ENCODE measurements around the gene CHRDL2. TPM values are rescaled to one million over a fixed set of nuclear protein-coding genes. Genes with fewer than 3 reads are reported as not detected.

CHRDL2 gene
- polyA plus RNA-seq, 1 of the 3 experiments (the other 2 are of a cell fraction), result not detected

DNA sequence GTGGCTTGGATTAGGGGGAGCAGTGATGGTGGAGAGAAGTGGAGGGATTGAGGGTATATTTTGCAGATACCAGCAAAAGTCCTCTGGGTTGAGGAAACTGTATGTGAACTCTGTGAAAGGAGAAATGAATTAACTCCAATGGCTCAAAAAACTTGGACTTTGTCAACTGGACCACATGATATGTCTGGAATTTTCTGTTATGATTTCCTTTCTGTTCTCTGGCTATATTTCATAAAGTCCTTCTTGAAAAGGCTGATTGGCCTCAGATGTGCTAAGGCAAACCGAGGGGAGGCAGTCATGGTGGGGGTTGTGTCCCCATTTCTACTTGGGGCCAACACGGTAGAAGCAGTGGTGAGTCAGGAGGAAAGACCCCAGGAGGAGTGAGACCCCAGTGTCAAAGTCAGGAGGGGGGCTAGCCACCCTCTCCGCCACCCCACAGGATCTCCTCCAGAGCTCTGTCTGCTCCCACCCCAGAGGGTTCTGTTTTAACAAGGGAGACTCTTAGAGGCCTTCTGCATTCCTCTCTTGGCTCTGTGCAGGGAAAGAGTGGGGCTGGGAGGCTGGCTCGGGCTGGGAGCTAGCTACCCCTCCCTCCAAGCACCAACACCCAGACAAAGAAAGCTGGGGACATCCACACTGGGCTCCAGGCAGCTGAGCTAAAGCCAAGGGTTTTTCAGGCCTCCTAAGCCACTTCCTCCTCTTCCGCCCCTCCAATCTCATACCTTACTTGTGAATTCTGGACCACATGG, 13.8 kb downstream of the CHRDL2 start:
- H3F3A ChIP-seq (replicated peaks; ENCODE audit: insufficient read depth), result no peaks in the 10 kb centered on the region
- CTCF ChIA-PET, result interaction anchor here (2.1 to 3.5 kb wide), 2 partner anchors 9 to 15 kb away, joined by 12 to 14 read pairs; no protein-coding TSS in a partner anchor
- H4K20me1 ChIP-seq (ENCODE audit: insufficient read depth), result no peaks in the 10 kb centered on the region
- no peaks in the 10 kb centered on the region for H3K4me1 ChIP-seq (ENCODE audit: control insufficient read depth in 1 of 2, insufficient read depth in 2 of 2, low read depth in 1 of 2, low read length in 1 of 2)
- H3K4me3 ChIP-seq (ENCODE audit: low read depth in 2 of 2, low read length in 1 of 2), result no peak overlapping the region
- POLR2A ChIA-PET, result no interaction called here
- H3K27ac ChIP-seq (ENCODE audit: low read depth in 2 of 2, low read length in 1 of 2), result no peak overlapping the region
- H2AFZ ChIP-seq (ENCODE audit: low read depth), result no peak overlapping the region
- no peak overlapping the region for H3K9ac ChIP-seq
- no peak overlapping the region for H3K4me2 ChIP-seq
- no peaks in the 10 kb centered on the region for H3K79me2 ChIP-seq (ENCODE audit: insufficient read depth)
- no peaks in the 10 kb centered on the region for H3K27me3 ChIP-seq (ENCODE audit: insufficient read depth)
- no peaks in the 10 kb centered on the region for H3K9me2 ChIP-seq
- TF ChIP-seq NRF1 (IDR thresholded peaks at IDR 0.05; ENCODE audit: low read depth, low read length) (no peak), TCF12 (IDR thresholded peaks at IDR 0.05) (no peak), RAD21 (IDR thresholded peaks at IDR 0.05; ENCODE audit: low read length) (no peak), RCOR1 (IDR thresholded peaks at IDR 0.05; ENCODE audit: low read length) (no peak), RFX5 (IDR thresholded peaks at IDR 0.05; ENCODE audit: low read length) (no peak), MEF2A (IDR thresholded peaks at IDR 0.05; ENCODE audit: borderline replicate concordance, low read depth) (no peak), YY1 (IDR thresholded peaks at IDR 0.05; ENCODE audit: low read depth) (no peak)
- TF ChIP-seq, protein P1, sequence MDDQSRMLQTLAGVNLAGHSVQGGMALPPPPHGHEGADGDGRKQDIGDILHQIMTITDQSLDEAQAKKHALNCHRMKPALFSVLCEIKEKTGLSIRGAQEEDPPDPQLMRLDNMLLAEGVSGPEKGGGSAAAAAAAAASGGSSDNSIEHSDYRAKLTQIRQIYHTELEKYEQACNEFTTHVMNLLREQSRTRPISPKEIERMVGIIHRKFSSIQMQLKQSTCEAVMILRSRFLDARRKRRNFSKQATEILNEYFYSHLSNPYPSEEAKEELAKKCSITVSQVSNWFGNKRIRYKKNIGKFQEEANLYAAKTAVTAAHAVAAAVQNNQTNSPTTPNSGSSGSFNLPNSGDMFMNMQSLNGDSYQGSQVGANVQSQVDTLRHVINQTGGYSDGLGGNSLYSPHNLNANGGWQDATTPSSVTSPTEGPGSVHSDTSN (IDR thresholded peaks at IDR 0.05), result no peak
- DNase-seq, result no peak
- H3K9me3 ChIP-seq, result no peaks in the 10 kb centered on the region
- WGBS (ENCODE audit: low lambda C conversion rate), result 67% methylated on average over 5 of the region's 5 CpGs
- H3K36me3 ChIP-seq (replicated peaks in 1 of 2; ENCODE audit: control insufficient read depth in 1 of 2, insufficient read depth in 2 of 2, low read length in 1 of 2), result no peaks in the 10 kb centered on the region

GRCh38 chr11:74714904-74715303, 16.3 kb downstream of the CHRDL2 start:
- no peaks in the 10 kb centered on the region for H4K20me1 ChIP-seq (ENCODE audit: insufficient read depth)
- ChIA-PET CTCF (interaction anchor here (1.2 to 3.5 kb wide), 3 partner anchors 11 to 12 kb away, joined by 3 to 14 read pairs (median 8); no protein-coding TSS in a partner anchor), POLR2A (no interaction called here)
- H3K27ac ChIP-seq (ENCODE audit: low read depth in 2 of 2, low read length in 1 of 2), result no peak overlapping the region
- DNase-seq, result no peak
- no peak overlapping the region for H3K4me3 ChIP-seq (ENCODE audit: low read depth in 2 of 2, low read length in 1 of 2)
- no peak overlapping the region for H2AFZ ChIP-seq (ENCODE audit: low read depth)
- H3K9me3 ChIP-seq, result no peaks in the 10 kb centered on the region
- H3K79me2 ChIP-seq (ENCODE audit: insufficient read depth), result no peaks in the 10 kb centered on the region
- H3F3A ChIP-seq (replicated peaks; ENCODE audit: insufficient read depth), result no peaks in the 10 kb centered on the region
- H3K9ac ChIP-seq, result no peak overlapping the region
- no peak for TF ChIP-seq RFX5 (IDR thresholded peaks at IDR 0.05; ENCODE audit: low read length)
- no peak for TF ChIP-seq EZH2phosphoT487 (IDR thresholded peaks at IDR 0.05; ENCODE audit: borderline replicate concordance, low read depth)
- no peak for TF ChIP-seq YY1 (IDR thresholded peaks at IDR 0.05; ENCODE audit: low read depth)
- TF ChIP-seq FOXM1 (IDR thresholded peaks at IDR 0.05; ENCODE audit: low read depth), result no peak
- TF ChIP-seq, protein P2, sequence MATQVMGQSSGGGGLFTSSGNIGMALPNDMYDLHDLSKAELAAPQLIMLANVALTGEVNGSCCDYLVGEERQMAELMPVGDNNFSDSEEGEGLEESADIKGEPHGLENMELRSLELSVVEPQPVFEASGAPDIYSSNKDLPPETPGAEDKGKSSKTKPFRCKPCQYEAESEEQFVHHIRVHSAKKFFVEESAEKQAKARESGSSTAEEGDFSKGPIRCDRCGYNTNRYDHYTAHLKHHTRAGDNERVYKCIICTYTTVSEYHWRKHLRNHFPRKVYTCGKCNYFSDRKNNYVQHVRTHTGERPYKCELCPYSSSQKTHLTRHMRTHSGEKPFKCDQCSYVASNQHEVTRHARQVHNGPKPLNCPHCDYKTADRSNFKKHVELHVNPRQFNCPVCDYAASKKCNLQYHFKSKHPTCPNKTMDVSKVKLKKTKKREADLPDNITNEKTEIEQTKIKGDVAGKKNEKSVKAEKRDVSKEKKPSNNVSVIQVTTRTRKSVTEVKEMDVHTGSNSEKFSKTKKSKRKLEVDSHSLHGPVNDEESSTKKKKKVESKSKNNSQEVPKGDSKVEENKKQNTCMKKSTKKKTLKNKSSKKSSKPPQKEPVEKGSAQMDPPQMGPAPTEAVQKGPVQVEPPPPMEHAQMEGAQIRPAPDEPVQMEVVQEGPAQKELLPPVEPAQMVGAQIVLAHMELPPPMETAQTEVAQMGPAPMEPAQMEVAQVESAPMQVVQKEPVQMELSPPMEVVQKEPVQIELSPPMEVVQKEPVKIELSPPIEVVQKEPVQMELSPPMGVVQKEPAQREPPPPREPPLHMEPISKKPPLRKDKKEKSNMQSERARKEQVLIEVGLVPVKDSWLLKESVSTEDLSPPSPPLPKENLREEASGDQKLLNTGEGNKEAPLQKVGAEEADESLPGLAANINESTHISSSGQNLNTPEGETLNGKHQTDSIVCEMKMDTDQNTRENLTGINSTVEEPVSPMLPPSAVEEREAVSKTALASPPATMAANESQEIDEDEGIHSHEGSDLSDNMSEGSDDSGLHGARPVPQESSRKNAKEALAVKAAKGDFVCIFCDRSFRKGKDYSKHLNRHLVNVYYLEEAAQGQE (IDR thresholded peaks at IDR 0.05; ENCODE audit: low read depth, low read length), result no peak
- no peak for TF ChIP-seq ELF1 (IDR thresholded peaks at IDR 0.05)
- no peak for TF ChIP-seq JUND (IDR thresholded peaks at IDR 0.05)
- TF ChIP-seq SMC3 (IDR thresholded peaks at IDR 0.05; ENCODE audit: low read depth, low read length), result no peak
- TF ChIP-seq, protein P1 (IDR thresholded peaks at IDR 0.05), result no peak
- TF ChIP-seq TEAD4 (IDR thresholded peaks at IDR 0.05; ENCODE audit: borderline replicate concordance, insufficient read depth), result no peak
- TF ChIP-seq MXI1 (IDR thresholded peaks at IDR 0.05; ENCODE audit: low read depth, low read length), result no peak
- WGBS (ENCODE audit: low lambda C conversion rate), result 90% methylated on average over 7 of the region's 7 CpGs
- H3K27me3 ChIP-seq (ENCODE audit: insufficient read depth), result no peaks in the 10 kb centered on the region
- H3K4me2 ChIP-seq, result no peak overlapping the region
- peaks cover 9% of the 10 kb centered on the region in 2 experiments; a peak in 3 of 4 replicates for H3K4me1 ChIP-seq (ENCODE audit: control insufficient read depth in 1 of 2, insufficient read depth in 2 of 2, low read depth in 1 of 2, low read length in 1 of 2)
- no peaks in the 10 kb centered on the region for H3K36me3 ChIP-seq (replicated peaks in 1 of 2; ENCODE audit: control insufficient read depth in 1 of 2, insufficient read depth in 2 of 2, low read length in 1 of 2)
- H3K9me2 ChIP-seq, result no peaks in the 10 kb centered on the region
